IMR-90 (cell line): ENCODE measurements around the gene ADAMTS12. TPM values are rescaled to one million over a fixed set of nuclear protein-coding genes. Genes with fewer than 3 reads are reported as not detected.

Experiments
- ATAC-seq: fragments of 200-7000 bp; cut with Tn5 transposase; 2 replicates; pipeline ENCODE4 v1.9.1; 2020; ENCODE audit warnings: low read depth, mild to moderate bottlenecking, moderate library complexity
- BruUV-seq: library from RNA; stranded (reverse); fragments of 400-500 nt; replicated peaks from 2 replicates; lab custom pipeline; 2021; lab: Mats Ljungman, UMichigan
- CTCF ChIA-PET: fragments of 300-600 bp; formaldehyde crosslinking; extraction: SDS; loops from one replicate; lab custom pipeline; 2021; ENCODE audit warnings: antibody characterized with exemption; lab: Yijun Ruan, JAX
- POLR2A ChIA-PET: fragments of 300-600 bp; sonication (Branson Sonifier 250); formaldehyde crosslinking; loops from one replicate; lab custom pipeline; 2022; ENCODE audit warnings: antibody characterized with exemption; ENCODE audit not compliant: unreplicated experiment; lab: Charles Lee
- DNase-seq: peaks from one replicate; pipeline ENCODE4 v3.0.0; 2013
- H2AFZ ChIP-seq: replicated peaks from 2 replicates; pipeline ENCODE3; 2013; ENCODE audit warnings: low read length, mild to moderate bottlenecking; ENCODE audit not compliant: poor library complexity
- H2AK5ac ChIP-seq: 2 replicates; pipeline ENCODE4 v1.6.1; 2013; ENCODE audit warnings: low read depth, low read length, inconsistent platforms
- H2AK9ac ChIP-seq: replicated peaks from 2 replicates; pipeline ENCODE3; 2013; ENCODE audit warnings: mild to moderate bottlenecking, low read depth, low read length, moderate library complexity; ENCODE audit not compliant: poor library complexity
- H2BK120ac ChIP-seq: 2 replicates; pipeline ENCODE4 v1.6.1; 2013; ENCODE audit warnings: low read depth, low read length, inconsistent platforms
- H2BK15ac ChIP-seq: 3 replicates; pipeline ENCODE4 v1.6.1; 2013; ENCODE audit warnings: low read depth, low read length, inconsistent platforms
- H2BK20ac ChIP-seq: 2 replicates; pipeline ENCODE4 v1.6.1; 2013; ENCODE audit warnings: low read depth, mild to moderate bottlenecking, inconsistent platforms, low read length, moderate library complexity
- H2BK5ac ChIP-seq: 2 replicates; pipeline ENCODE4 v1.6.1; 2013; ENCODE audit warnings: mild to moderate bottlenecking, low read depth, low read length, inconsistent platforms; ENCODE audit not compliant: poor library complexity, severe bottlenecking
- H3K14ac ChIP-seq: replicated peaks from 2 replicates; pipeline ENCODE4 v1.6.1; 2013; ENCODE audit warnings: low read depth, low read length, inconsistent platforms
- H3K18ac ChIP-seq: 2 replicates; pipeline ENCODE4 v1.6.1; 2013; ENCODE audit warnings: low read depth, low read length, control low read depth
- H3K23ac ChIP-seq: 2 replicates; pipeline ENCODE4 v1.6.1; 2013; ENCODE audit warnings: low read depth, low read length, inconsistent platforms
- H3K27ac ChIP-seq: 2 replicates; pipeline ENCODE4 v1.5.1; 2013; ENCODE audit warnings: mild to moderate bottlenecking, control low read depth, low read length; ENCODE audit not compliant: insufficient read depth
- H3K27me3 ChIP-seq: 2 replicates; pipeline ENCODE4 v1.6.1; 2013; ENCODE audit warnings: low read length; ENCODE audit not compliant: control insufficient read depth, insufficient read depth
- H3K36me3 ChIP-seq: 2 replicates; pipeline ENCODE4 v1.6.1; 2013; ENCODE audit warnings: low read length, mixed read lengths; ENCODE audit not compliant: control insufficient read depth, insufficient read depth
- H3K4ac ChIP-seq: 2 replicates; pipeline ENCODE4 v1.6.1; 2013; ENCODE audit warnings: low read depth, low read length, inconsistent platforms
- H3K4me1 ChIP-seq: 2 replicates; pipeline ENCODE4 v1.6.1; 2013; ENCODE audit warnings: low read length, mixed read lengths; ENCODE audit not compliant: control insufficient read depth, insufficient read depth
- H3K4me2 ChIP-seq: 2 replicates; pipeline ENCODE4 v1.6.1; 2013; ENCODE audit warnings: low read depth, mild to moderate bottlenecking, control low read depth, low read length, moderate library complexity
- H3K4me3 ChIP-seq: 2 replicates; pipeline ENCODE4 v1.5.1; 2013; ENCODE audit warnings: low read depth, mild to moderate bottlenecking, control low read depth, low read length, moderate library complexity; ENCODE audit not compliant: insufficient read depth
- H3K56ac ChIP-seq: 2 replicates; pipeline ENCODE4 v1.6.1; 2013; ENCODE audit warnings: low read length, inconsistent platforms; ENCODE audit not compliant: insufficient read depth; ENCODE audit errors: extremely low read depth
- H3K79me1 ChIP-seq, 2 experiments: 2 replicates each; pipeline ENCODE4 v1.6.1; 2013; ENCODE audit warnings: low read length in 2 of 2, inconsistent platforms in 1 of 2, low read depth in 1 of 2
- H3K9ac ChIP-seq: 2 replicates; pipeline ENCODE4 v1.6.1; 2013; ENCODE audit warnings: low read depth, low read length, control low read depth
- H3K9me1 ChIP-seq: 2 replicates; pipeline ENCODE4 v1.6.1; 2013; ENCODE audit warnings: low read length, inconsistent platforms; ENCODE audit not compliant: insufficient read depth
- H3K9me3 ChIP-seq: 2 replicates; pipeline ENCODE4 v1.6.1; 2013; ENCODE audit warnings: low read length; ENCODE audit not compliant: control insufficient read depth, insufficient read depth
- H4K20me1 ChIP-seq: 2 replicates; pipeline ENCODE4 v1.6.1; 2013; ENCODE audit warnings: low read length, inconsistent platforms; ENCODE audit not compliant: insufficient read depth
- H4K5ac ChIP-seq: 2 replicates; pipeline ENCODE4 v1.6.1; 2013; ENCODE audit warnings: mild to moderate bottlenecking, low read depth, low read length, control low read depth
- H4K8ac ChIP-seq, 2 experiments: 2 replicates each; pipeline ENCODE4 v1.6.1; 2013; ENCODE audit warnings: low read depth in 2 of 2, low read length in 2 of 2, control low read depth in 1 of 2, inconsistent platforms in 1 of 2
- H4K91ac ChIP-seq: 2 replicates; pipeline ENCODE4 v1.6.1; 2013; ENCODE audit warnings: low read depth, low read length, inconsistent platforms; ENCODE audit not compliant: insufficient read depth
- BHLHE40 ChIP-seq: fragments of 150-350 bp; IDR thresholded peaks from 2 replicates; pipeline ENCODE4 v1.6.1; 2016; ENCODE audit warnings: mild to moderate bottlenecking, low read depth, low read length
- CEBPB ChIP-seq: IDR thresholded peaks from 2 replicates; pipeline ENCODE4 v1.6.1; 2012; ENCODE audit warnings: low read depth, low read length, improper control_type of control experiment
- ELK1 ChIP-seq: fragments of 150-350 bp; IDR thresholded peaks from 2 replicates; pipeline ENCODE4 v1.6.1; 2016; ENCODE audit warnings: low read depth, mild to moderate bottlenecking, low read length, moderate library complexity, borderline replicate concordance
- FOS ChIP-seq: fragments of 150-350 bp; IDR thresholded peaks from 2 replicates; pipeline ENCODE4 v1.6.1; 2016; ENCODE audit warnings: low read depth, low read length
- MAFK ChIP-seq: IDR thresholded peaks from 2 replicates; pipeline ENCODE4 v1.6.1; 2012; ENCODE audit warnings: low read depth, low read length, improper control_type of control experiment
- NFE2L2 ChIP-seq: fragments of 150-350 bp; IDR thresholded peaks from 2 replicates; pipeline ENCODE4 v1.6.1; 2016; ENCODE audit warnings: low read depth, mild to moderate bottlenecking, low read length
- RAD21 ChIP-seq: IDR thresholded peaks from 2 replicates; pipeline ENCODE4 v1.6.1; 2012; ENCODE audit warnings: low read length, improper control_type of control experiment
- SMC3 ChIP-seq: fragments of 150-350 bp; IDR thresholded peaks from 2 replicates; pipeline ENCODE4 v1.6.1; 2016; ENCODE audit warnings: low read depth, mild to moderate bottlenecking, antibody characterized with exemption, low read length, moderate library complexity
- WGBS, 2 experiments: methylation state at CpG; one replicate each; pipeline versions ENCODE4 v1.1.5 to v1.1.7; 2013; ENCODE audit warnings: missing lambda C conversion rate in 2 of 2; ENCODE audit not compliant: insufficient read length in 1 of 2; ENCODE audit errors: extremely low coverage in 2 of 2; 5-methylcytosine and 5-hydroxymethylcytosine counted together
- dilution Hi-C: fragments of 300-500 bp; cut with HindIII; formaldehyde crosslinking; loops from one replicate; pipeline ENCODE4 v1.14.3; 2018; ENCODE audit warnings: low sequenced_read_pairs; ENCODE audit not compliant: unreplicated experiment
- in situ Hi-C: fragments of 300-500 bp; cut with MboI; formaldehyde crosslinking; loops from 3 replicates; pipeline ENCODE4 v1.14.3; 2019; ENCODE audit warnings: low sequenced_read_pairs, inconsistent platforms, mixed read lengths
- intact Hi-C: fragments of 100-400 bp; cut with micrococcal nuclease; formaldehyde crosslinking; loops from 2 replicates; pipeline ENCODE4 v1.10.0; 2022
- polyA plus RNA-seq, 3 experiments: library from polyadenylated mRNA; depleted of rRNA; stranded (reverse); fragments of >200 nt; gene quantifications; 2 replicates each; pipeline ENCODE4 v1.2.3, GENCODE V29; 2012; ENCODE audit warnings: low replicate concordance in 1 of 3
- total RNA-seq: library from RNA; depleted of rRNA; stranded (reverse); fragments of >200 nt; gene quantifications from 2 replicates; pipeline ENCODE4 v1.2.3, GENCODE V29; 2012

The ADAMTS12 gene
- total and polyA plus RNA-seq, 2 of the 4 experiments (the other 2 are of a cell fraction): 27.3 to 51.3 TPM

GRCh38 chr5:33850100-33850594, 41.6 kb downstream of the ADAMTS12 start:
- H3K27me3 ChIP-seq: no peaks in the 10 kb centered on the region
- in situ Hi-C loops (no loop called here), dilution Hi-C loops (no loop called here), intact Hi-C loops (loop anchor here (5.0 kb wide), 1 partner anchor 37 kb away; no protein-coding TSS in a partner anchor)
- BruUV-seq: no TSS peak
- peak overlapping the region; percentile 4; the same call in 1 of the 2 replicates for H4K5ac ChIP-seq
- peak overlapping the region; percentile 82 for H3K4ac ChIP-seq
- peaks cover 15 to 68% of the 10 kb centered on the region in 2 experiments for H3K79me1 ChIP-seq
- ATAC-seq (no peak), DNase-seq (peak; percentile 75)
- H3K27ac ChIP-seq: no peak overlapping the region
- 73% methylated on average over 3 of the region's 9 CpGs; no CpG with 5 or more reads in 1 of the 2 experiments for WGBS, 2 experiments
- no peak overlapping the region for H3K9ac ChIP-seq
- H4K20me1 ChIP-seq: no peaks in the 10 kb centered on the region; the same call in 1 of the 2 replicates
- peak overlapping the region; percentile 84; the same call in 1 of the 2 replicates for H2BK20ac ChIP-seq
- H2AK9ac ChIP-seq: peak overlapping the region; percentile 38
- peak overlapping the region; percentile 73 for H2BK120ac ChIP-seq
- no peak overlapping the region for H3K4me3 ChIP-seq
- no peaks in the 10 kb centered on the region for H3K36me3 ChIP-seq
- TF ChIP-seq CEBPB (peak; percentile 32; the same call in 1 of the 2 replicates), RAD21 (no peak), MAFK (peak; percentile 89), FOS (no peak; the same call in 1 of the 2 replicates), BHLHE40 (peak; percentile 45; the same call in 1 of the 2 replicates), NFE2L2 (peak; percentile 100), ELK1 (no peak), SMC3 (no peak)
- H3K9me1 ChIP-seq: peaks cover 31% of the 10 kb centered on the region
- H2BK15ac ChIP-seq: peak overlapping the region; percentile 81
- H2AK5ac ChIP-seq: peak overlapping the region; percentile 73
- no peak overlapping the region; the same call in 1 of the 2 replicates for H3K4me2 ChIP-seq
- H3K56ac ChIP-seq: no peak overlapping the region
- H3K4me1 ChIP-seq: peaks cover 28% of the 10 kb centered on the region
- H4K8ac ChIP-seq: peak overlapping the region in 1 of 2 experiments; percentile 84; a peak in 2 of 4 replicates
- H3K18ac ChIP-seq: peak overlapping the region; percentile 37; the same call in 1 of the 2 replicates
- no peaks in the 10 kb centered on the region for H3K9me3 ChIP-seq
- POLR2A ChIA-PET: no interaction called here
- peak overlapping the region; percentile 47 for H3K14ac ChIP-seq
- H3K23ac ChIP-seq: peak overlapping the region; percentile 80
- H2AFZ ChIP-seq: no peak overlapping the region
- peak overlapping the region; percentile 21 for H2BK5ac ChIP-seq
- peak overlapping the region; percentile 82 for H4K91ac ChIP-seq
- CTCF ChIA-PET: no interaction called here
